UCSD-AML1 (cell line): ENCODE results near the gene STX19.

ENCODE experiments used
- DNase-seq: peaks from one replicate; lab custom pipeline; 2025; ENCODE audit not compliant: unreplicated experiment; lab: John Stamatoyannopoulos, UW

The STX19 gene

DNA sequence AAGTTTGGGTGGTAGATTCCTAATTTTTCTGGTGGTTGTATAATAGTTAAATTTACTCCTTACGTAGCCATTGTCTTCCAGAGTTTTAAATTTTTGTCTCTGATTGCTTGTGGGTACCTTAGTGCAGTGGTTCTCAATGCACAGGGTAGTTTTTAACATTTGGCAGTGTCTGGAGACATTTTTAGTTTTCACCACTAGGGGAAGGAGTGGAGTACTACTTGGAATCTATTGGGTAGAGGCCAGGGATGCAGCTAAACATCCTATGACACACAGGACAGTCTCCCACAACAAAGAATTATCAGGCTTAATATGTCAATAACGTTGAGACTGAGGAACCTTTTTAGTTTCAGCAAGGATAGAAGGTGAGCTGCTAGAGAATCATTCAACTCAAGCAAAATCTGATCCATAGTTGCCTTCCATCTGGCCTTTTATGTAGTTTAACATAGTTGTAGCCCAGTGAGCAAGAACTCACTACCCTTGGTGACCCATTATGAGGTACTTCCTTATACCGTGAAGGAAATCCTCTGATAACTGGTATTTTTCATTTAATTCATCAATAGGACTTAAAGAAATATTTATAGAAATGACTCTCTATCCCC lies 8.6 kb upstream of the STX19 start:
- no peak for DNase-seq

DNA sequence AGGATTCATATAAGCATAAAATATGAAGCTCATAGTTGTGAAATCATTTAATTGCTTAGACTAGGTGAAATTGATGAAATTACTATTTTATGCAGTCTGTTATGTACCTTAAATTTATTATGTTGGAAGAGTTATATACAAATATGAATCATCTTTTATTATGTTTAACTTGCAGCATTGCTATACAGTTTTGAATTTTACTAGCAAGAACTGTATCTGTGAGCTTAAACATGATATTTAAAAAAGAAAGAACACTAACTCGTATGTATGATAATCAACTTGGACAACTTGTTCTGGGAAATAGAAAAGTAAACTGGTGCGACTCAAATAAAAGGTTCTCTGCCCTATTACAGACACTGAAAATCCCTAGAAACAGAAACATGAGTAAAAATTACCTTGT lies 1.8 kb downstream of the STX19 start:
- DNase-seq = no peak

GRCh38 chr3:94024385-94024784 lies 4.0 kb downstream of the STX19 start:
- DNase-seq = no peak

DNA sequence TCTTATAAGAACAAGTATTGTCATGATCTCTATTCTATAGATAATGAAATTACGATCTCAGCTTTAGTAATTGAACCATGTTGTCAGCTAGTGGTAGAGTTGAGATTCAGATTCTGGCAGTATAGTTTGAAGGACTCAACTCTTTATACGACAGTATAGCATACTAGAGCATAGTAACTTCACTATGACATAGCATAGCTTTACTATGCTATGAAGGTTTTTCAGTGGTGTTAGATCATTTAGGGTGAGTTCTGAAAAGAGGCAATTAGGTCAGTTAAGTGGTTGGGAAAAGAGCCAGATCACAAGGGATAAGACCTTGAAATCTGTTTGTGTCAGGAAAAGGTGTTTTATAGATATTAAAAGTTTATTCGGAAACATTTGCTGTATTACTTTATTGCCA lies 8.1 kb downstream of the STX19 start:
- no peak for DNase-seq

DNA sequence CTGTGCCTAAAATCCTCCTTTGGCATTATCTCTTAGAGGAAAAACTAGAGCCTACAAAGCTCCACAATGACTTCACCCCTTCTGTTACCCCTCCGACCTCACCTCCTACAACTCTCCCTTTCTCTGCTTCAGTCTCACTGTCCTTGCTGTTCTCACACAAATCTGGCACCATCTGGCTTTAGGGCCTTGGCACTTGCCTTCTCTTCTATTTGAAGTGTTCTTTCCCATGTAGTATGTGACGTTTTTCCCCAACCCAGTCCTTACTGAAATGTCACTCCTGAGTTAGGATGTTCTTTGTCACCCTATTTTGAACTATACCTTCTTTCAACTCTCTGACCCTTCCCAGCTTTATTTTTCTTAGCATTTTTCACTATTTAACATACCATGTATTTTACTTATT lies 8.7 kb downstream of the STX19 start:
- DNase-seq = no peak

DNA sequence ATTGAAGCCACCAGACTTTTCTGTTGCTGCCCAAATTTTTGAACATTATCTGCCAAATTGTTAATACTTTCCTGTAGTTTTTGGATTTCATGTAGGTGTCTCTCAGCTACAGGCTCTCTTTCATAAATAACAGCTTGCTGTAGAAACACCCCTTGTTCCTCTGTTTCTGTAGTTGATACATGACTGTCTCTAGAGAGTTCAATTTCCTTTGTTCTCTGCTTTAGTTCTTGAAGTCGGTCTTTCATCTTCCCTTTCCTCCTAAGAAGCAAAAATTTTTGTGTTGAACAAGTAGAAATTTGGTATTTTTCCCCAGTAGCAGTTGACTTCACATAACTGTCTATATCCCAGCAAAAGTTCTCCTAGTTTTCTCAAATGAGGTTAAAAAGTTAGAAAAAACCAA lies 13.4 kb downstream of the STX19 start:
- no peak for DNase-seq

GRCh38 chr3:94012185-94012584 lies 16.2 kb downstream of the STX19 start:
- no peak for DNase-seq

DNA sequence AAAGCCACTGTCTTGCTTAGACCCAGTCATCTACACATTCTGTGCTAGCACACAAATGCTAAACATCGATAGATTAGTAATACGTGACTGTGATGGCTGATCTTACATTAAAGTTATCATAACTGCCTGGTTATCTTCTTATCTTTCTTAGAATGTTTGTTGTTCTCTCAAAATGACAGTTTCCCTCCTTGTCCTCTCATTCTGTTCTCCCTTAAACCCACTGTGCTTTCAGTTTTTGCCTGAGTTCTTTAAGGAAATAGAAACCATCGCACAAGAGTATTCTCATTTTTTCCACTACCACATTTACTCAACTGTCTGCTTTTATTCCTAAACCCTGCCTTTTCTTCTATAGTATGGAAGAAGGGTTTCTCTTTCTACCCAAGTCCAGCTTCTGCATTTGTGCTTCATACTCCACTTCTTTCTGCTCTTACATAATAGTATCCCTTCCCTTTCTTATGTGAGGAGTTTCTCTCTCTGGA lies 17.1 kb downstream of the STX19 start:
- DNase-seq = no peak

- DNase-seq = no peak
Observed at GRCh38 chr3:94009608-94010007, 18.8 kb downstream of the STX19 start.

GRCh38 chr3:94008253-94008652 lies 20.1 kb downstream of the STX19 start:
- DNase-seq = no peak

DNA sequence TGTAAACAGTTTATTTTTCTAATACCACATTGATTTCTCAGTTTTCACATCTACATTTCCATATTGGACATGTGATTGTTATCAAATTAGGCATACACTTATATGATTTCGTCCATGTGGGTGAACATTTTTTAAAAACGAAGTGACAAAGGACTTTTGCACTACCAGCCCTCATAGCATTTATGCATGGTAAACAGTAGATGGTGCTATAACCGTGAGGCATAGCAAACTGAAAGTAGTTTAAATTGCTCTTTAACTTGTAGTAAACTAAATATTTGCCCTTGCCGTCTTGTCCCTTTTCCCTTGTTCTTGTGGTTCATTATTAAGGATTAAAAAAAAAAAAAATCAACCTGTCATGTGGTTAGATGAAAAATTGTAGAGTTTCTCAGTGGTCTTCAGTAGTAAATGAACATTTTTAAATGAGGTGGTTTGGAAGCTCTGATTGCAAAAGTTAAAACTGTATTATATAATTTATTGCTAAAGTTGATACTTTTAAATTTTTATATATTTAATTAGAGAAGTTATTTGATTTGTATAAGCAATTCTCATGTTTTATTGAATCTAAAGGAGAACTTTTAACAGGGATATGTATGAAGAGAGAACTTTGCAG lies 24.0 kb downstream of the STX19 start:
- DNase-seq = no peak

- no peak for DNase-seq
Observed at GRCh38 chr3:94001827-94002495, 26.4 kb downstream of the STX19 start.

DNA sequence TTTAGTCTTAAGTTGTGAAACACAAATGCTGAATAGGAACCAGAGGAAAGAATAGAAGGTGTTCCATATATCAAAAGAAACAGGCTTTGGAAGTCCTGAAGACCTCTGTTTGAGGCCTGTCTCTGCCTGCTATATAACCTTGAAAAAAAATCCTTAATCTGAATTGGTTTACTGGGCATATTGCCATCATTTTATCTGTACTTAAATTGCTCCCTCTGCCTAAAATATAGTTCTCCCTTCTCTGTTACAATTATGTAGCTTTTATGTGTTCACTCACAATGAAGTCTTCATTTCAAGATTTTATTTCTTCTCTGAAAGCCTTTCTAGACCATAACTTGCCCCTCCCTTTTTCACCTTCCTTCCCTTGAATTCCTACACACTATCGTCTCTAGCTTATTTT lies 27.2 kb downstream of the STX19 start:
- no peak for DNase-seq

- no peak for DNase-seq
Observed at GRCh38 chr3:93994056-93994455, 34.3 kb downstream of the STX19 start.

DNA sequence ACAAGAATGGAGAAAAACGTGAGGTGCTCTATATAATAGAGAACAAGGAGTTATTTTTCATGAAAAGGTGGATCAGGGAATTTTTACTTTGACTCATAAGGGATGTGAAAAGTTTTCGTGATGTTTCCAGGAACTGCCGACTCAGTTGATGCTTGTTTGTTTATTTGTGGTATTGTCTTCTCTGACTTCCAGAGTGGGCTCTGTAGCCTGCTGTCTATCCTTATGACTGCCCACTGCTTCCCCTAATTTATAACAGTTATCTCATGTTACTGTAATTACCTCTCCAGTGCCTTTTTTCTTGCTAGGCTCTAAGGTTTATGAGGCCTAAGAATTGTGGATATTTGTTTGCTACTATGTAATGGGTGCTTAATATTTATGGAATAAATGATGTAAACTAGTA lies 36.2 kb downstream of the STX19 start:
- no peak for DNase-seq

GRCh38 chr3:93991631-93992030 lies 36.8 kb downstream of the STX19 start:
- DNase-seq = no peak

GRCh38 chr3:93989241-93989640 lies 39.2 kb downstream of the STX19 start:
- no peak for DNase-seq

GRCh38 chr3:93988764-93989163 lies 39.6 kb downstream of the STX19 start:
- DNase-seq = no peak

DNA sequence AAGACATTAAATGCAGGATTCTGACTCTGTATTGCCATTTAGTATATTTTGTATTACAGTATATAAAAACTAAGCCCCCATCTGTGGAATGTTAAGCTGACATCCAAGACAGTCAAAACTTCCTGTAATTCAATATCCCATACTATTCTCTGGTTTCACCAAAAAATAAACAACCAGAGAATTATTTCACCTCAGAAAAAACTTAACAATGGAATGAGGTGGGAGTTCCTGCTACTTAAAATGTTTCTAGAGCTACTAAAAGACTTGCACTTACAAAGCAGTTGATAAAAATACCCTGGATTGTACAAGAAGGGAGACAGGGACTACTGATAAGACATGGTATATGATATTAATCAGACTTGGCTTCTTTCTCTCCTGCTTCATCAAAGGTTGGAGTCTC lies 40.1 kb downstream of the STX19 start:
- no peak for DNase-seq

GRCh38 chr3:93984618-93985017 lies 43.8 kb downstream of the STX19 start:
- no peak for DNase-seq

- DNase-seq = no peak
Observed at GRCh38 chr3:93983408-93983807, 45.0 kb downstream of the STX19 start.

DNA sequence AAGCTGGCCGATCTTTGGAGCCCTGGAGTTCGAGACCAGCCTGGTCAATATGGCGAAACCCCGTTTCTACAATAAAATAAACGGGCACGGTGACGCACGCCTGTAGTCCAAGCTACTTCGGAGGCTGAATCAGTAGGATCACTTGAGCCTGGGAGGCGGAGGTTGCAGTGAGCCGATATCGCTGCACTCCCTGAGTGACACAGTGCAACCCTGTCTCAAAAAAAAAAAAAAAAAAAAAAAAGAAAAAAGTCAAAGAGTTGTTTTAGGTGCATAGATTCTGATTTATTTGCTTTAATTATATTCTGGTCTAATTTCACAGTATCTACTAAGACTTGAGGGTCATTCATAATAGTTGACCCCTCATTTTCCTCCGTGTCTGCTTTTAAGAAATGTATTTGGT lies 46.7 kb downstream of the STX19 start:
- DNase-seq = no peak
